ENCODE measurements around the gene NR1D2. TPM values are rescaled to one million over a fixed set of nuclear protein-coding genes. Genes with fewer than 3 reads are reported as not detected.

Gene NR1D2
- total RNA-seq, 1 donor from 2014 or later = 6.1 TPM

DNA sequence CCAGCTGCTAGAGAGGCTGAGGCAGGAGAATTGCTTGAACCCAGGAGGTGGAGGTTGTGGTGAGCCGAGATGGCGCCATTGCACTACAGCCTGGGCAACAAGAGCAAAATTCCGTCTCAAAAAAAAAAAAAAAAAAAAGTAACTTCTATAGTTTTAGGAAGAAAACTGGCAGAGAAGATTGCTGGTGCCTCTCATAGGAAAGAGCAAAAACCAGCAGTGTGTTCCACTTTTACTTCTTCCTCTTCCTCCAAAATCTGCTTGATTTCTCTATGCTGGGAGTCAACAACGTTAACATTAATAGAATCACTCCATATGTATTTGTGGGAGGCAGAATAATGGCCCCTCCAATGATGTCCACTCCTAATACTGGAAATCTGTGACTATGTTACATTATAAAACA is 12.5 kb upstream of the NR1D2 start:
- H3K4me3 ChIP-seq (ENCODE audit: low read depth, low read length) = no peak overlapping the region
- DNase-seq (ENCODE audit: low read depth) = no peak
- TF ChIP-seq, protein P1, sequence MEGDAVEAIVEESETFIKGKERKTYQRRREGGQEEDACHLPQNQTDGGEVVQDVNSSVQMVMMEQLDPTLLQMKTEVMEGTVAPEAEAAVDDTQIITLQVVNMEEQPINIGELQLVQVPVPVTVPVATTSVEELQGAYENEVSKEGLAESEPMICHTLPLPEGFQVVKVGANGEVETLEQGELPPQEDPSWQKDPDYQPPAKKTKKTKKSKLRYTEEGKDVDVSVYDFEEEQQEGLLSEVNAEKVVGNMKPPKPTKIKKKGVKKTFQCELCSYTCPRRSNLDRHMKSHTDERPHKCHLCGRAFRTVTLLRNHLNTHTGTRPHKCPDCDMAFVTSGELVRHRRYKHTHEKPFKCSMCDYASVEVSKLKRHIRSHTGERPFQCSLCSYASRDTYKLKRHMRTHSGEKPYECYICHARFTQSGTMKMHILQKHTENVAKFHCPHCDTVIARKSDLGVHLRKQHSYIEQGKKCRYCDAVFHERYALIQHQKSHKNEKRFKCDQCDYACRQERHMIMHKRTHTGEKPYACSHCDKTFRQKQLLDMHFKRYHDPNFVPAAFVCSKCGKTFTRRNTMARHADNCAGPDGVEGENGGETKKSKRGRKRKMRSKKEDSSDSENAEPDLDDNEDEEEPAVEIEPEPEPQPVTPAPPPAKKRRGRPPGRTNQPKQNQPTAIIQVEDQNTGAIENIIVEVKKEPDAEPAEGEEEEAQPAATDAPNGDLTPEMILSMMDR (conservative IDR thresholded peaks at IDR 0.05; ENCODE audit: low read depth, low read length) = no peak

DNA sequence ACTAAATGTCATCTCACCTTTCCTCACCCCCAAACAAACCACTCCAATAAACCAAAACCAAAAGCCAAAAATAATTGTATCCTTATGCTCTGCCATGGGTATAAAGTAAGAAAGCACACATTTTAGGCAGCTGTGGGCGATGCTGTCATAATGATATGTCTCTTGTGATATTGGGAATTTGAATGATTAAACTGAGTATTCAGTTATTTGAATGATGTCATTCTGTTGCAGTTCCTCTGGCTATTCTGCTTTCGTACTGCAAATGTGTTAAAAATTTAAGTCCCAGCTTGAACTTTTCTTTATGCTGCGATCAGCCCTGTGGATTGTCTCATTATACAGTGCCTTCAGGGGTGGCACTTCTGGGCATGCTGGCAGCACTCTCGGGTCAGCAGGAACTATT is 10.8 kb upstream of the NR1D2 start:
- DNase-seq (ENCODE audit: low read depth) = no peak
- TF ChIP-seq, protein P1 (conservative IDR thresholded peaks at IDR 0.05; ENCODE audit: low read depth, low read length) = no peak
- H3K4me3 ChIP-seq (ENCODE audit: low read depth, low read length) = no peak overlapping the region

DNA sequence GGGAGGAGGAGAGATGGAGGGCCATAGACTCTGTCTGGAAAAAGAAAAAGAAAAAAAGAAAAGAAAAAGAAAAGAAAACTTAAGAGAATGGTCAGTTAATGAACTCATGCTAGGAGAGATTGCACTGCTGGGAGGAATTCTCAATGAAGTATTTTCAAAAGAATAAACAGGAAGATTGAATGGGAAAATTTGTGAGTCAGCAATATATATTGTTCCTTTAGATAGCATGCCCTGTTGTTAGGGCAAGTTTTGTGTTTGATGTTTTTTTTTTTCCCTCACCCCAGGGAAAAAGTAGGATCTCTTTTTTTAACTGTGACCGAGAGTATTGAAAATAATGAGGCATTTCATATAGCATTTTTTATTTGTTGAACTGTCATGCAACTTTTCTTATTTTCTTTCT is 7.8 kb upstream of the NR1D2 start:
- DNase-seq (ENCODE audit: low read depth) = no peak
- no peak overlapping the region for H3K4me3 ChIP-seq (ENCODE audit: low read depth, low read length)
- TF ChIP-seq, protein P1 (conservative IDR thresholded peaks at IDR 0.05; ENCODE audit: low read depth, low read length) = no peak

DNA sequence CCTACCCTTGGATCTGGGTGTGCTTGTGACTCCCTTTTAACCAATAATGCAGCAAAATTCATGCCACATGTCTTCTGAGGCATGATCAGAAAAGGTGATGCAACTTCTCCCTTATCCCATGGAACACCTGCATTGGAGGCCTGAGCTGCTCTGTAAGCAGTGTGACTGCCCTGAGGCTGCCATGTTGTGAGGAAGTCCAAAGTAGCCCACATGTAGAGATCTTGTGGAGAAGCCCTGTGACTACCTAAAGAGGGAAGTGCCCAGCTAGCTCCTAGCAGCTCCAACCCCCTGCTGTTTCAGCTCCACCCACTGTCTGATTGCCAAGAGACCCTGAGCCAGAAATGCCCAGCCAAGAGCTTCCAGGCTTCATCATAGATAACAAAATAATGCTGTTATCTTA is 6.4 kb upstream of the NR1D2 start:
- TF ChIP-seq, protein P1 (conservative IDR thresholded peaks at IDR 0.05; ENCODE audit: low read depth, low read length) = no peak
- no peak for DNase-seq (ENCODE audit: low read depth)
- no peak overlapping the region for H3K4me3 ChIP-seq (ENCODE audit: low read depth, low read length)

DNA sequence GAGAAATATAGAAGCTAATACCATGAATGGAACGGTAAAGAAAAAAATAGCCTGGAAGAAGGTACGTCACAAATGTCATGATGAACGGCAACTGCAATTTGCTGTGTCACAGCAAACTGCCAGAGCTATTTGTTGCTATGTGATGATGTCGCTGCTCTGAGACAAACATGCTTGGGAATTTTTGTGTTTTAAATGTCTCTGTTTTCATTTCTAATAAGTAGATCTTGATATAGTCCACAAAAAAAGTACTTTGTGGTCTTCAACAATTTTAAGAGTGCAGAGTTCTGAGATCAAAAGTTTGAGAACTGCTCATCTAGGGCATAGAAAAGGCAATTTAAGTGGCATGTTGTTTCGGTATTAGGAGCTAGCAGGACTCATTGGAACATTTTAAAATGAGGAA is 4.3 kb upstream of the NR1D2 start:
- no peak overlapping the region for H3K4me3 ChIP-seq (ENCODE audit: low read depth, low read length)
- TF ChIP-seq, protein P1 (conservative IDR thresholded peaks at IDR 0.05; ENCODE audit: low read depth, low read length) = no peak
- no peak for DNase-seq (ENCODE audit: low read depth)

DNA sequence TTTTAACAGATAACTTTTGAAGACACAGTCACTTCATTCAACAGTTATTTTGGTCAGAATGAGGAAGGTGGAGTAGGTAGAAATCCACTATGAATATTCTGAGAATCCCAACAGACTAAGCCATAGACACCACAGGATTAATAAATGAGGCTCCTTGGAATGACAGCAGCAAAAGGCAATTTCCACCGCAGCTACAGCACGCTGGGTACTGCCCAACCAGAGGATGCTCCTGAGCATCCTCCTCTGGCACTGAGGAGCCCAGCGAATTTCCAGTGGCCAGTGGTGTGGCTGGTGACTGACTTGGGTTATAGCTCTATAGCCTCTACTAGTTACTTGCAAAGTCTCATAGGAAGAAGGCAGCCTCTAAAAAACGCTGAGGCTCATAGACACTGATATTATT is 3.6 kb upstream of the NR1D2 start:
- DNase-seq (ENCODE audit: low read depth) = no peak
- H3K4me3 ChIP-seq (ENCODE audit: low read depth, low read length) = no peak overlapping the region
- TF ChIP-seq, protein P1 (conservative IDR thresholded peaks at IDR 0.05; ENCODE audit: low read depth, low read length) = no peak

DNA sequence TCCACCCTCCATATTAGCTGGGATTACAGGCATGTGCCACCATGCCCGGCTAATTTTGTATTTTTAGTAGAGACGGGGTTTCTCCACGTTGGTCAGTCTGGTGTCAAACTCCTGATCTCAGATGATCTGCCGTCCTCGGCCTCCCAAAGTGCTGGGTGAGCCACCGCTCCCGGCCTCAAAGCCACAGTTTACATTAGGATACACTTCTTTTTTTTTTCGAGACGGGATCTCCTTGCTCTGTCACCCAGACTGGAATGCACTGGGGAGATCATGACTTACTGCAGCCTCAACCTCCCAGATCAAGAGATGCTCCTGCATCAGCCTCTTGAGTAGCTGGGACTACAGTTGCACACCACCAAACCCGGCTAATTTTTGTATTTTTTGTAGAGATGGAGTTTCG is 2.5 kb upstream of the NR1D2 start:
- DNase-seq (ENCODE audit: low read depth) = no peak
- TF ChIP-seq, protein P1 (conservative IDR thresholded peaks at IDR 0.05; ENCODE audit: low read depth, low read length) = no peak
- no peak overlapping the region for H3K4me3 ChIP-seq (ENCODE audit: low read depth, low read length)
